ENCODE results near the gene PLPPR3.
"Not testable (repeated sequence)": the region's sequence is repeated elsewhere in the genome, so short reads cannot be mapped to it uniquely, and the experiment has no call there.

Gene PLPPR3

GRCh38 chr19:821231-821824, 427 bp downstream of the PLPPR3 start:
- TF ChIP-seq CTCF (IDR thresholded peaks at IDR 0.05; ENCODE audit: extremely low read depth, insufficient read depth, missing control alignments) = no peak
- in situ Hi-C loops (cut with MboI; ENCODE audit: low pct_unique_long_range_greater_than_20kb, low sequenced_read_pairs, unreplicated experiment) = no loop called here
- DNase-seq (ENCODE audit: low spot score) = peak; percentile 47

- in situ Hi-C loops (cut with MboI; ENCODE audit: low pct_unique_long_range_greater_than_20kb, low sequenced_read_pairs, unreplicated experiment); DNase-seq (ENCODE audit: low spot score): not testable (repeated sequence)
Measured at GRCh38 chr19:820212-820611, 1.5 kb downstream of the PLPPR3 start.

- in situ Hi-C loops (cut with MboI; ENCODE audit: low pct_unique_long_range_greater_than_20kb, low sequenced_read_pairs, unreplicated experiment) = no loop called here
- no peak for TF ChIP-seq CTCF (IDR thresholded peaks at IDR 0.05; ENCODE audit: extremely low read depth, insufficient read depth, missing control alignments)
- no peak for DNase-seq (ENCODE audit: low spot score)
Measured at GRCh38 chr19:816500-816857, 5.3 kb downstream of the PLPPR3 start.

GRCh38 chr19:815775-816499, 5.8 kb downstream of the PLPPR3 start:
- DNase-seq (ENCODE audit: low spot score) = no peak
- in situ Hi-C loops (cut with MboI; ENCODE audit: low pct_unique_long_range_greater_than_20kb, low sequenced_read_pairs, unreplicated experiment) = no loop called here
- no peak for TF ChIP-seq CTCF (IDR thresholded peaks at IDR 0.05; ENCODE audit: extremely low read depth, insufficient read depth, missing control alignments)

GRCh38 chr19:815079-815774, 6.5 kb downstream of the PLPPR3 start:
- in situ Hi-C loops (cut with MboI; ENCODE audit: low pct_unique_long_range_greater_than_20kb, low sequenced_read_pairs, unreplicated experiment) = no loop called here
- no peak for TF ChIP-seq CTCF (IDR thresholded peaks at IDR 0.05; ENCODE audit: extremely low read depth, insufficient read depth, missing control alignments)
- peak; percentile 46 for DNase-seq (ENCODE audit: low spot score)

- no peak for TF ChIP-seq CTCF (IDR thresholded peaks at IDR 0.05; ENCODE audit: extremely low read depth, insufficient read depth, missing control alignments)
- DNase-seq (ENCODE audit: low spot score) = peak; percentile 46
- in situ Hi-C loops (cut with MboI; ENCODE audit: low pct_unique_long_range_greater_than_20kb, low sequenced_read_pairs, unreplicated experiment) = no loop called here
Measured at GRCh38 chr19:814152-815078, 7.3 kb downstream of the PLPPR3 start.

Data from GM13977 (cell line).